ENCODE results near the gene ZDHHC4.

- no peak for TF ChIP-seq EZH2 (IDR thresholded peaks at IDR 0.05; ENCODE audit: borderline replicate concordance, low read depth, low read length, severe bottlenecking)
- no peak for TF ChIP-seq CTCF (IDR thresholded peaks at IDR 0.05; ENCODE audit: borderline replicate concordance, extremely low read depth, low read length, poor library complexity, severe bottlenecking)
Measured at GRCh38 chr7:6571160-6571779, 6.0 kb upstream of the ZDHHC4 start.

Data from DND-41 (cell line).